ENCODE results near the gene PPP6R2.

DNA sequence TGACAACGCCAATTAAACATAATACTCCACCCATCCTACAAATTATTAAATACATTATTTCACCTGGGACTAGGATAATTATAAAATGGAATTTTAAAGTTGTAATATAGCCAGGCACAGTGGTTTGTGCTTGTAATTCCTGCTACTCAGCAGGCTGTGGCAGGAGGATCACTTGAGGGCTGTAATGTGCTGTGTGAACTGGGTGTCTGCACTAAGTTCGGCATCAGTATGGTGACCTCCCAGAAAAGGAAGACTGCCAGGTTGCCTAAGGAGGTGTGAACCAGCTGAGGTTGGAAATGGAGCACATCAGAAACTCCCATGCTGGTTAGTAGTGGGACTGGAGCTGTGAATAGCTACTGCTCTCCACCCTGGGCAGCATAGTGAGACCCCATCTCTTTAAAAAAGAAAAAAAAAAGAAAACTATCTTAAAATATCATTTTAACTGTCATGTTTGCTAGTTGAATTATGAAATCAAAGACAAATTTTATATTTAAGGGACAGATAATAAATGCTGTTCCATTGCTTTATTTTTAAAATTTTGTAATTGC lies 28.0 kb downstream of the PPP6R2 start:
- TF ChIP-seq POLR2A (IDR thresholded peaks at IDR 0.05) (no peak), POLR2AphosphoS5 (IDR thresholded peaks at IDR 0.05) (no peak)
- TF ChIP-seq, protein P1, sequence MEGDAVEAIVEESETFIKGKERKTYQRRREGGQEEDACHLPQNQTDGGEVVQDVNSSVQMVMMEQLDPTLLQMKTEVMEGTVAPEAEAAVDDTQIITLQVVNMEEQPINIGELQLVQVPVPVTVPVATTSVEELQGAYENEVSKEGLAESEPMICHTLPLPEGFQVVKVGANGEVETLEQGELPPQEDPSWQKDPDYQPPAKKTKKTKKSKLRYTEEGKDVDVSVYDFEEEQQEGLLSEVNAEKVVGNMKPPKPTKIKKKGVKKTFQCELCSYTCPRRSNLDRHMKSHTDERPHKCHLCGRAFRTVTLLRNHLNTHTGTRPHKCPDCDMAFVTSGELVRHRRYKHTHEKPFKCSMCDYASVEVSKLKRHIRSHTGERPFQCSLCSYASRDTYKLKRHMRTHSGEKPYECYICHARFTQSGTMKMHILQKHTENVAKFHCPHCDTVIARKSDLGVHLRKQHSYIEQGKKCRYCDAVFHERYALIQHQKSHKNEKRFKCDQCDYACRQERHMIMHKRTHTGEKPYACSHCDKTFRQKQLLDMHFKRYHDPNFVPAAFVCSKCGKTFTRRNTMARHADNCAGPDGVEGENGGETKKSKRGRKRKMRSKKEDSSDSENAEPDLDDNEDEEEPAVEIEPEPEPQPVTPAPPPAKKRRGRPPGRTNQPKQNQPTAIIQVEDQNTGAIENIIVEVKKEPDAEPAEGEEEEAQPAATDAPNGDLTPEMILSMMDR (IDR thresholded peaks at IDR 0.05): no peak
